ENCODE measurements around the gene AQP10.
"Not testable (repeated sequence)": the region's sequence is repeated elsewhere in the genome, so short reads cannot be mapped to it uniquely, and the experiment has no call there.

DNA sequence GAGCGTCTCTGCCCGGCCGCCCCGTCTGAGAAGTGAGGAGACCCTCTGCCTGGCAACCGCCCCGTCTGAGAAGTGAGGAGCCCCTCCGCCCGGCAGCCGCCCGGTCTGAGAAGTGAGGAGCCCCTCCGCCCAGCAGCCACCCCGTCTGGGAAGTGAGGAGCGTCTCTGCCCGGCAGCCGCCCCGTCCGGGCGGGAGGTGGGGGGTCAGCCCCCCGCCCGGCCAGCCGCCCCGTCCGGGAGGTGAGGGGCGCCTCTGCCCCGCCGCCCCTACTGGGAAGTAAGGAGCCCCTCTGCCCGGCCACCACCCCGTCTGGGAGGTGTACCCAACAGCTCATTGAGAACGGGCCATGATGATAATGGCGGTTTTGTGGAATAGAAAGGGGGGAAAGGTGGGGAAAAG is 33.3 kb upstream of the AQP10 start:
- TF ChIP-seq, protein P1, sequence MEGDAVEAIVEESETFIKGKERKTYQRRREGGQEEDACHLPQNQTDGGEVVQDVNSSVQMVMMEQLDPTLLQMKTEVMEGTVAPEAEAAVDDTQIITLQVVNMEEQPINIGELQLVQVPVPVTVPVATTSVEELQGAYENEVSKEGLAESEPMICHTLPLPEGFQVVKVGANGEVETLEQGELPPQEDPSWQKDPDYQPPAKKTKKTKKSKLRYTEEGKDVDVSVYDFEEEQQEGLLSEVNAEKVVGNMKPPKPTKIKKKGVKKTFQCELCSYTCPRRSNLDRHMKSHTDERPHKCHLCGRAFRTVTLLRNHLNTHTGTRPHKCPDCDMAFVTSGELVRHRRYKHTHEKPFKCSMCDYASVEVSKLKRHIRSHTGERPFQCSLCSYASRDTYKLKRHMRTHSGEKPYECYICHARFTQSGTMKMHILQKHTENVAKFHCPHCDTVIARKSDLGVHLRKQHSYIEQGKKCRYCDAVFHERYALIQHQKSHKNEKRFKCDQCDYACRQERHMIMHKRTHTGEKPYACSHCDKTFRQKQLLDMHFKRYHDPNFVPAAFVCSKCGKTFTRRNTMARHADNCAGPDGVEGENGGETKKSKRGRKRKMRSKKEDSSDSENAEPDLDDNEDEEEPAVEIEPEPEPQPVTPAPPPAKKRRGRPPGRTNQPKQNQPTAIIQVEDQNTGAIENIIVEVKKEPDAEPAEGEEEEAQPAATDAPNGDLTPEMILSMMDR (IDR thresholded peaks at IDR 0.05) = not testable (repeated sequence)
- not testable (repeated sequence) for TF ChIP-seq POLR2A (IDR thresholded peaks at IDR 0.05)
